Measurements from ENCODE around the gene GOSR1.
"Not testable (repeated sequence)": the region's sequence is repeated elsewhere in the genome, so short reads cannot be mapped to it uniquely, and the experiment has no call there.

Gene GOSR1

DNA sequence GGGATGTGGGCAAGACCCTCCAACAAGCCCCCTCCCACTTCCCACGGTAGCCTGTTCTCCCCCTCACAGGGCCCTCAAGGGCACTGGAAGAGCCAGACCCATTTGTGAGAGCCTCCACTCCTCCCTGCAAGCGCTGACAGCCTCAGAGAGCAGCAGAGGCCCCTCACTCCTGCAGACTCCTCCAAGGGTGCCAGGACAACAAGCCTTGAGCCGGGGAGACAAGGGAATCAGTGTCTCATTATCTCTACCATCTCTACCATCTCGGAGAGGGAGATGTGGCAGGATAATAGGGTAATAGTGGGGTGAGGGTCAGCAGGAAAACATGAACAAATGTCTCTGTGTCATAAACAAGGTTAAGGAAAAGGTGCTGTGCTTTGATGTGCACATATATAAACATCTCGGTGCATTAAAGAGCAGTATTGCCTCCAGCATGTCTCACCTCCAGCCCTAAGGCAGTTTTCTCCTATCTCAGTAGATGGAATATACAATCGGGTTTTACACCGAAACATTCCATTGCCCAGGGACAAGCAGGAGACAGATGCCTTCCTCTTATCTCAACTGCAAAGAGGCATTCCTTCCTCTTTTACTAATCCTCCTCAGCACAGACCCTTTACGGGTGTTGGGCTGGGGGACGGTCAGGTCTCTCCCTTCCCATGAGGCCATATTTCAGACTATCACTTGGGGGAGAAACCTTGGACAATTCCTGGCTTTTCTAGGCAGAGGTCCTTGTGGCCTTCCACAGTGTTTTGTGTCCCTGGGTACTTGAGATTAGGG is 86.1 kb downstream of the GOSR1 start:
- not testable (repeated sequence) for DNase-seq (ENCODE audit: low read depth)

DNA sequence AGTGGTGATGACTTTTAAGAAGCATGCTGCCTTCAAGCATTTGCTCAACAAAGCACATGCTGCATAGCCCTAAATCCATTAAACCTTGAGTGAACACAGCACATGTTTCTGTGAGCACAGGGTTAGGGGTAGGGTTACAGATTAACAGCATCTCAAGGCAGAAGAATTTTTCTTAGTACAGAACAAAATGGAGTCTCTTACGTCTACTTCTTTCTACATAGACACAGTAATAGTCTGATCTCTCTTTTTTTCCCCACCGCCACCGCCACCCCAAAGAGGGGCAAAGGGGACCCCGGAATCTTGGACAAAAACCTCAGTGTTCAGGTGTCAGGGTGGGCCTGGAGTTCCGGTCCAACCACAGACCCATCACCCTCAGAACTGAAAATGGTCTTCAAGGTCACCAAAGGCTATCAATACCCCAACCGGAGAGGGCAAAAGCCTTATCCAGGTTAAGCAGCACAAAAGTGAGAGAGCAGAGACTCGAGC is 86.7 kb downstream of the GOSR1 start:
- DNase-seq (ENCODE audit: low read depth), result not testable (repeated sequence)

DNA sequence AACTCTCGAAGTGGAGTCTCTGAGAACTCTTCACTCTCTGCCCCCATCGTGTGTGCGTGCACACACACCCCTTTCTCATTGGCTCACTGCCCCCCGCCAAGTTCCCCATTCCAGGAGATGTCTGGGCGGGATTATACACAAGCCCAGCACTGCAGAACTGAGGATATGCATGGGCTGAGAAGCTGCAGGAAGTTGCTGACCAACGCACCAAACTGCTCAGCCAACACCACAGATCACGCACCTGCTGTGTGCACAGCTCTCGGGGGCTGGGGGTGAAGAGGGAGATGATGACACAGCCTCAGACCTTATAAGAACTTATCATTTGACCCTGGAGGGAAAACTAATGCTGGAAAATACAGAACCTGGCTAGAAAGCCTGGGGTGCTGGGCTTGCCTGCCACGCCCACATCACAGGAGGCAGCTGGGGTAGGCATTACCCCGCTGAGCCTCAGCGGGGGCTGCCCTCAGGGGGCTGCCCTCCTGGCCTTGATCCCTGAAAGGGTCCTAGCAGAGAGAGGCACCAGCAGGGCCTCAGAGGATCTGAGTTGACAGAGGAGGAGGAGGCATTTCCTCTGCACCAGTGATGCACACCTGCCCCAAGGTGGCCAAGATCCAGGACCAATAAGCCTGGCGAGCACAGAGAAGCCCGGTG is 87.3 kb downstream of the GOSR1 start:
- not testable (repeated sequence) for DNase-seq (ENCODE audit: low read depth)

DNA sequence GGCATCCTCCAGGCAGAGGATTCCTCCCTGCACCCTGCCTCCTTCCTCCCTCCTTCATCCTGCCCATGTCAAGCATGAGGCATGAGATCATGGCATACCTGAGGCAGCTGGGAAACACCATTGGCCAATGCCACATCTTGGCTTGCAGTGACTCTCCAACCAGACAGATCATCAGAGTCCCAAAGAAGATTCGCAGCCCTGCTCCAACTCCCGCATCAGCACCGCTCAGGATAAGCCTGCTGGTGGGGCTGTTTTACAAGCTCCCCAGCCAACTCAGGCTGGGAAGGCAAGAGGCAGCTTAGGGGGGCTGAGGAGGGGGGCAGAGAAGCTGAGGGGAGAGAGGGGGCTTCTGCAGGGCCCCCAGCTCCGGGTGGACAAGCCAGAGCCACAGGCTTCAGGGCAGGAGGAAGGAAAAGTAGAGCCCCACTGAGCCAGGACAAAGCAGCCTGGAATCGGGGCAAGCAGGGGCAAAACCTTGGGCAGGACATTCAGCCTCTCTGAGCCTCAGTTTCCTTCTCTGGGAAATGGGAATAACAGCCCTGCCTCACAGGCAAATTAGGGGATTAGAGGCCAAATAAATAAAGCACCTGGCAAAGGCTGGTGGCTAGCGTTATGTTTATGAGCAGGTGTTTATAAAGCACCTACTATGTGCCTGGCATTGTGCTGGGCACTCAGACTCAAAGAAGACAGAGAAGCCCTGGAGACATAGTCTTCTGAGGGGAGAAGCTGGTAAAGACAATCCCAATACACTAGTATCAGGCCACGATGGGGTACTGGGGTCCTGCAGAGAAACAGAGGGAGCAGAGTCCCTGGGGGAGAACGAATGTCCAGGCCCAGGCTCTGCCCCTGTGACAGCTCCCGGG is 88.1 kb downstream of the GOSR1 start:
- DNase-seq (ENCODE audit: low read depth), result no peak

DNA sequence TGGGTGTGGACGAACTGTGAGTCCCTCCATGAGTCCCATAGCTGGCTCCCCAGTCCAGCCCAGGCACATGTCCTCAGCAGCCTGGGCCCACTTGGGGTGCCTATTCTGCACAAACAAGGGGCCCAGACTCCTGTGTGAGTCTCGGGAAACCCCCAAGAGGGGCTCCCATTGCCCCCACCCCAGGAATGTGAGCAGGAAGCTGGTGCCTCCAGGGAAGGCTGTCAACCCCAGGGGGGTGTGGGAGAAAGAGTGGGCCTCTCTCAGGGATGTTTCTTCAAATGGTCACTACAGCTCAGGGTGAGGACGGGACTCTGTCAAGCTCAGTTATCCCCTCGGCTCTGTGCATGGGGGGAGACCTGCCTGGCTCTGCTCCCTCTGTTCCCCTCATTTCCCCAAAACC is 88.9 kb downstream of the GOSR1 start:
- not testable (repeated sequence) for DNase-seq (ENCODE audit: low read depth)

DNA sequence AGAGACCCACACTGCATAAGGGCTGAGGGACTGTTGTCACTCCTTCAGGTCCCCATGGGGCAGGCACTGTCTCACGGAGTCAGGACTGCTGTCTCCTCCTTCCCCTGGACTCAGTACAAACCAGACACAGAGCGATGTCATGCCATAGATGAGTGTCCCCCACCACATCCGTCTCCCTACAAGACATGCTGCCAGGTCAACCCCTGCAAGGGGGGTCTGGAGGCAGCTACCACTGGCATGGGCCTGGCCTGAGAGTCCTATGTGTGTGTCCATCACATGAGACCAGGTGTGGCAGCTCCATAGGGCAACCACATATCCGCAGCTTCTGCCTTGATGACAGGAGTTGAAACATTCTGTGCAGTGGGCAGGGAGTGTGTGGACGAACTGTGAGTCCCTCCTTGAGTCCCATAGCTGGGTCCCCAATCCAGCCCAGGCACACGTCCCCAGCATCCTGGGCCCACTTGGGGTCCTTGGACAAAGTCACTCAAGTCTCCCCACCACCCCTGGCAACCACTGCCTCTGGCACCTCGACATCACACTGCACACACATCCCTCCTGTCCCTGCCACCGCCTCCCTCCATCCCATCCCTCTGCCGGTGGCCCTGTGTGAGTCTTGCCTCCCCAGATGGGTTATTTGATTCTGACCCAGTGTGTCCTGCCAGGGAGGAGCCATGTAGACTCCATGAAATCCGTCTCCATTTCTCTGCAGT is 89.5 kb downstream of the GOSR1 start:
- not testable (repeated sequence) for DNase-seq (ENCODE audit: low read depth)

DNA sequence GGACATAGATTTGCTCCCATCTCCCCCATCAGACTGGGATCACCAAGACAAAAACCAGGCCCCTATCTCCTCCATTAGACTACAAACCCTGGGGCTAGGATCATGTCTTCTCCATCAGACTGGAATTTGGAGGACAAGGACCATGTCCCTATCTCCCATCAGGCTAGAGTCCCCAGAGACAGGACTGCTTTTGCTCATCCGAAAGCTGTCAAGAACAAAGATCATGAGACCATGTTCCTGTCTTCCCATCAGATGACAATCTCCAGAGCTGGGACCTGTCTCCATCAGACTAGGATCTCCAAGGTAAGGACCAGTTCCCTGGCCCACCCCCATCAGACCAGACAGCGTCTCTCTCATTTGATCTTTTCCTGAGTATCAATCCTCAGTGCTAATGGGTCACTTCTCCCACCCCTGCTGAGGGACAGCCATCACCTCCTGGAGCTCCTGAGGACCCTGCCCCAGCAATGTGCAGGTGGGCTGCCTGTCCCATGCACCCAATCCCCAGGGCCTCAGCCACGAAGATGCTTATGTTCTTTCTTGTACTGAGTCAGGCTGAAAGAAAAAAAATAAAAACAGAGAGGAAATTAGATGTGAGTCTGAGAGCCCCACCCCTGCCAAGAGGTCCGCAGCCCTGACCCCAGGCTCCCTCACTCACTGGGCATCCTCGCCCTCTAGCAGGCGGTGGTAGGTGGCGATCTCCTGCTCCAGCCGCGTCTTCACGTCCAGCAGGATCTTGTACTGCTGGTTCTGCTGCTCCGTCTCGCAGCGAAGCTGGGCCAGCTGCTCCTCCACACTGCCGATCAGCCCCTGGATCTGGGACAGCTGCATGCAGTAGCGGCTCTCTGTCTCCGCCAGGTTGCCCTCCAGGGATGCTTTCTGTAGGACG is 90.3 kb downstream of the GOSR1 start:
- no peak for DNase-seq (ENCODE audit: low read depth)

DNA sequence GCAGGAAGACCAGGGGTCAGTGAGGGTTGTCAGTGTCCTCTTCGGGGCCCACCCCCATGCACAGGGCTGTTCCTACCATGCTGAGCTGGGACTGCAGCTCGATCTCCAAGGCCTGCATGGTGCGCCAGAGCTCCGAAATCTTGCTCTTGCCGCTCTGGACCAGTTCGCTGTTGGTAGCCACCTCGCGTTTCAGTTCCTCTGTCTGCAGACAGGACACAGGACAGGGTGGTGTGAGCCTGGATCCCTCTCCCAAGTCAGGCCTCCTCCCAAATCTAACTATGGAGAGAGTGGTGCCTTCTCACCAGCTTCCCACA is 90.9 kb downstream of the GOSR1 start:
- DNase-seq (ENCODE audit: low read depth), result no peak

DNA sequence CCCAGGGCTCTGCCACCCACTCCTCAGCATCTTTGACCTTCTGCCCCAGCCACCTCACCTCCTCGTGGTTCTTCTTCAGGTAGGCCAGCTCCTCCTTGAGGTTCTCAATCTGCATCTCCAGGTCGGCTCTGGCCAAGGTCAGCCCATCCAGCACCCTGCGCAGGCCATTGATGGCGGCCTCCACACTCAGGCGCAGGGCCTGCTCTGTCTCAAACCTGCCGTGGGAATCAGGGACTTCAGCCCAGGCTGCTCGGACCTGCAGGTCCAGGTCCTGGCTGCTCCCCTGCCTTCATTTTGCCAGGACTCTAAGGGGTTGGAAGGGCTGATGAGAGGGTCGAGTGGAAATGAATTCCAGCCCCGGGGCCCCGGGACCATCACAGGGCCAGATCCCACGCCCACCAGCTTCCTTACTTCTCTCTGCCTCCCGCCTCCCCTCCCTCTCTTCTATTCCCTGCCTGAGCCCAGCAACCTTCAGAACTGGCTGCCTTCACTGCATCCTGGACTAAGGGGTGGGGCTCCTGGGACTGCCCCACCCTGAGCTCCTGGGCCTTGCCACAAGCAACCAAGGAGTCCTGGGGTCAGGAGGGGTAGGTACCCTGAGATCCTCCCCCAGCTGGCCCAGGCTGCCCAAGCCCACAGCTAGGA is 92.4 kb downstream of the GOSR1 start:
- DNase-seq (ENCODE audit: low read depth), result not testable (repeated sequence)

DNA sequence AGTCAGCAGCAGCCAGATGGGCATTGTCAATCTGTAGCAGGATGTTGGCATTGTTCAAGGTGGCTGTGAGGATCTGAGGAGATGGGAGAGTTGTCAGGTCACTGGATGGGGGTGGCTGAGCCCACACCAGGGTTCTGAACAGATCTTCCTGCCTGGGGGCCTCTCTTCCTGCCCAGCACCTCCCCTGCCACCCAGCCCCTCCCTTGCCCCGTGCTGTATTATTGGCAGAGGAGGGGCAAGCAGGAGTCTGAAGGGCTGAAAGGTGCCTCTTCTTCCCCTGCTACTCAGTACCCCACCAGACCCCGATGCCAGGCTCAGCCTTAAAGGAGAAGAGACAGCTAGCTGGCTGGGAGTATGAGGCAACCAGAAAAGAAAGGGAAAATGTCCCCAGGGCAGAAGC is 93.0 kb downstream of the GOSR1 start:
- DNase-seq (ENCODE audit: low read depth), result no peak

DNA sequence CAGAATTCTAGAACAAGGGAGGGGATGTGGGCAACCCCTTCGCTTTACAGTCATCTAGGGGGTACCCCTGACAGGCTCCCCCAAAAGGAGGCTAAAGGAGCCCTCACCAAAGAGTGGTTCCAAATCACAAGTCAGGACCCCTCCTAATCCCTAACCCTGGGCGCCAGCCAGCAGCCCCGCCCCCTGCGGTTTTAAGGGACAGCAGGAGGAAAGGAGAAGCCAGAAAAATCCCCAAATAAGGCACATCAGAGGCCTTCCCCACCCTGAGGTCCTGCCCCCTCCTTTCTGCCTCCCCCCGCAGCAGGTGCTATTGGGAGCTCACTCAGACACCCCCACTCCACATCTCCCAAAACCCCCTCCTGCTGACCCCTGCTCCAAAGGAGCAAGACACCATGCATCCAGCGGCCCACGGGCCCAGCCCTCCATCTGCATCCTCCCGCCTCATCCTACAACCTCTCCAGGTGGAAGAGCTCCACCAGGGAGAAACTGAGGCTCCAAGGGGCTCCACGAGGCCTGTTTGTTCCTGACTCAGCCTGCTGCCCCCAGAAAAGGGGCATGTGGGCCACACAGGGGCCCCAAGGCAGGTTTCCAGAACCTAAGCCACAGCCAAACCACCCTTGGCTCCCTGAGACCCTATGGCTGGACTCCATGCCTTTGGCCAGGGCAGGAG is 93.5 kb downstream of the GOSR1 start:
- no peak for DNase-seq (ENCODE audit: low read depth)

DNA sequence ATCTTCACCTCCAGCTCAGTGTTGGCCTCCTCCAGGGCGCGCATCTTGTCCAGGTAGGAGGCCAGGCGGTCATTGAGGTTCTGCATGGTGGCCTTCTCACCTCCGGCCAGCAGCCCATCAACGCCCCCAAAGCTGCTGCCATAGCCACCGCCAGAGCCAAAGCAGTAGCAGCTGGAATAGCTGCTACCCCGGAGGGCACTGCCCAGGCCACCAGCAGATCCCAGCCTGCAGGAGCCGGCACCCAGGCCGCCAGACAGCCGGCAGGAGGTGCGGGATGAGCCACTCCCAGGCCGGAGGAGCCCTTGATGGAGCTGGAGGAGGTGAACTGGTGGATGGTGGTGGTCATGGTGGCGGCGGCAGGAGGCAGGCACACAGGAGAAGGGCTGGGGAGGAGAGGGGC is 94.2 kb downstream of the GOSR1 start:
- DNase-seq (ENCODE audit: low read depth), result not testable (repeated sequence)

DNA sequence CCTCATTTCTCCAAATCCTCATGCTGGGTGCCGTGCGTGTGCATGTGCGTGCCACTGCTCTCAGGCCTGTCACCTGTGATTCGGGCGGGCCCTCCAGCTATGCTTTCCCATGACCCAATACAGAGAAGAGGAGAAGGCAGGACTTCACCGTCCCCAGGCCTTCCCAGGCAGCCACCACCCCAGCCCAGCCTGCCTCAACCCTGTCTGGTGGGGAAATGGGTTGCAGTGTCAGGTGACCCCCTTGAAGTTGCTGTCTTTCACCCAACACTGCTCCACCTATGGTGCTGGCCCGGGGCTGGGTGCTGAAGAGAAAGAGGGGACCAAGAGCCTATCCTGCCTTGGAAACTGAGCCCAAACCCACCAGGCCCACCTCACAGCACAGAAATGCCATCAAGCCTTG is 94.7 kb downstream of the GOSR1 start:
- no peak for DNase-seq (ENCODE audit: low read depth)

DNA sequence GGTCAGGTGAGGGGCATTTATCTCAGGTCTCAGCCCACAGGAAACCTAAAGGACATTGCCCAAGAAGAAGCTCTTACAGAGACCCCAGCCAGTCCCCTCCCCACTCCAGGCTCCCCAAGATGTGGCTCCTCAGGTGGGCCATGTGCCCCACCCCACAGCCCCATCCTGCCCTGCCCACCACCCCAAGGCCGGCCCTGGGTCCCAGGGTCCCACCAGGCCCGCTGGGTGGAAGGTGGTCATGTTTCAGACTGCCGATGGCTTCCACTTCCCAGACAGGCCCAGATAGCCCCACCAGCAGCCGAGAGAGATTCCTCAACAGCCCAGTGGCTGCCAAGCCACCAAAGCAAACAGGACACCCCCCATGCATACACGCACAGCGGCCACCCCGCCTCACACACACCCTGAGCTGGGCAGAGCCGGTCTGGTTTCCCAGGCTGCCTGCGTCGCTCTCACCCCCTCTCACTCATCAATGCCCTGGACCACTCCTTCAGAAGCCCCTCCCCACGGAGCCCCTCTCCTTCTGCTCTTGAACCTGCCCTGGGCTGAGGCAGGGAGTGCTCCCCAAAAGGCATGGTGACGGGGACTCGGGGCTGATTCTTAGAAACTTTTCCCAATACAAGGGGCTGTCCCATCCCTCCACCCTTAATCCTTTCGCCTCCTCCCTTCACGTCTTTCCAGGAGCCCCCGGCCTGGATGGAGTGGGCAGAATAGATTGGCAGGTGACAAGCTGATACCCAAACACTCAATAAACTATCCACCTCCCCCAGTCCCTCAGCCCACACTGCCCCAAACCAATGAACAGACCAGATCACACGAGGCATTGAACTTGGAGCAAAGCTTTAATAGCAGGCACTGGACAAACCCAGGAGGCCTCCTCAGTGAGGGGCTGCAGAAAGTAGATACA is 95.7 kb downstream of the GOSR1 start:
- DNase-seq (ENCODE audit: low read depth), result not testable (repeated sequence)

DNA sequence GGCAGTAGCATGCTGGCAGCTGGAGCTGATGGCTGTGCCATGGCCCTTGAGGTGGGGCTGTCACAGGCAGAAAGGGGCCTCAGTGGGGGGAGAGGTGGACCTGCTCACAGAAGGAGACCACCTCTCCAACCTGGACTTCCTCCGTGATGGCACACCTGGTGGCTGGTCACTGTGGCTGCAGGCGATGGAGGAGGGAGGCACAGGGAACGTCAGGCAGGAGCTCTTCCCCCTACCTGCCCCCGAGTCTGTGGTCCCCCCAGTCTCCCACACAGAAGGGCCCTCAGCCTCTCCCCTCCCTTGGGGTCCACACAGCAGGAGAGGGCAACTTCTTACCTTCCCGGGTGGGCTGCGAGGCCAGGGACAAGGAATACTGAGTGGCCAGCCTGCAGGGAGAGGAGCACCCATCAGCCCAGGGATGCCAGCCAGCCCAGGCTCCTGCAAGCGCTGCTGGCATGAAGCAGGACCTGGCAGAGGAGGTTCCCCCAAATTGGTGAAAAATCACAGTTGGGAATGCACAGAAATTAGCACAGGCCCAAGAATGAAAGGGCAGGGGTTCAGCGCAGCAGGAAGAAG is 96.5 kb downstream of the GOSR1 start:
- no peak for DNase-seq (ENCODE audit: low read depth)

DNA sequence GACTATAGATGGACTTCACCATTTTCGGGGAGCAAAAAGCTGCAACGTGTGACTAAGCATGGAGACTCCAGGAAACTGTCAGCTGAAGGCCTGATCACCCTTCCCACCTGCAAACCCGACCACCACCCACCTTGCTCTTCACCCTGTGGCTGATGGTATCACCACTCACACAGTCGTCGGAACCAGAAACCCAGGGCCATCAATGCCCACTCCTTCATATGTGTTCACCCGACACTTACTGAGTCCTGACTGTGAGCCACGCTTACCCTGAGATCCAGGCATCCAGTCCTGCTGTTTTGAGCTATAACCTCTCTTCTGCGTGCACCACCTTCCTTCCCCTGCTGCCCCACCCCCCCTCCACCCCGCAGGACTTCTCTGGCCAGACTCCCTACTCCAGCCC is 97.1 kb downstream of the GOSR1 start:
- DNase-seq (ENCODE audit: low read depth), result not testable (repeated sequence)

DNA sequence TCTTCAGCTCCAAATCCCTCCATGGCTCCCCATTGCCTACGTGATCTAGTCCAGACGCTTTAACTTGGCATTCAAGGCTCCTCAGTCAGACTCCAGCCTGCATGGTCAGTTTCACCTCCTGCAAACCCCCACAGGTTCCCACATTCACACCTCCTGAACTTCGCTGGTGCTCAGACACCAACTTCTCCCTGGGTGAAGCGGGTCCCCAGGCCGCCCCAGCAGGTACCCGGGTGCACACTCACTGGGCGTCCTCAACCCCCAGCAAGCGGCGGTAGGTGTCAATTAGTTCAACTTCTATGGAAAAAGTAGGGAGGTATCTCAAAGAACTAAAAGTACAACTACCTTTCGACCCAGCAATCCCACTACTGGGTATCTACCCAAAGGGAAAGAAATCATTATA is 97.6 kb downstream of the GOSR1 start:
- not testable (repeated sequence) for DNase-seq (ENCODE audit: low read depth)

DNA sequence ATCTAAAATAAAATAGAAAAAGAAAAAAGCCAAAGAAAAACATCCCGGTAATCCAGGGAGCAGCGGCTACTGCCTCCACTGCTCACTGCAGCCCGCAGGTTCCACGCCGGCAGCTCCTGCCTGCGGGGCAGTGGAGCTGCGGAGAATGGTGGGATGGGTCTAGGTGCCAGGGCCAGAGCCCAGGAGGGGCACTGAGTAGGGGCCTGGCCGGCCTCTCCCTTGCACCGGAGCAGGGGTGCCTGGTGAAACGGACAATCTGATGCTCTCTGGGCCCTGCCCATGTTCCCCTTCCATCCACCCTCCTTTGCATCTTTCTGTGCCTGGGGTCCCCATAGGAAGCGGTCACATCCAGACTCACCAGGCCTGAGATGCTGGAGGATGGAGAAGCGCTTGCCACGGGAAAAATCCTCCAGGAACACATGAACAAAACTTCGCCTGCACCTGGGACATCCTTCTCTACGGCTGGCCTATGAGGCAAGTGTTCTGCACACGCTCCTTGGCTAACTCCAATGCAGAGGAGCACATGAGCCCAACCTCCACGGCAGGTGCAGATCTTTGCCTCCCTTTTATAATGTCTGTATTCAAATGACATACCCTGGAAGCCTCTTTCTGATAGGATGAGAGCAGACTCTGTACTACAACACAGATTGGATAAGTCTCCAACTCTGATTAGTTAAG is 98.6 kb downstream of the GOSR1 start:
- not testable (repeated sequence) for DNase-seq (ENCODE audit: low read depth)
